ENCODE data around the gene PSD2.

DNA sequence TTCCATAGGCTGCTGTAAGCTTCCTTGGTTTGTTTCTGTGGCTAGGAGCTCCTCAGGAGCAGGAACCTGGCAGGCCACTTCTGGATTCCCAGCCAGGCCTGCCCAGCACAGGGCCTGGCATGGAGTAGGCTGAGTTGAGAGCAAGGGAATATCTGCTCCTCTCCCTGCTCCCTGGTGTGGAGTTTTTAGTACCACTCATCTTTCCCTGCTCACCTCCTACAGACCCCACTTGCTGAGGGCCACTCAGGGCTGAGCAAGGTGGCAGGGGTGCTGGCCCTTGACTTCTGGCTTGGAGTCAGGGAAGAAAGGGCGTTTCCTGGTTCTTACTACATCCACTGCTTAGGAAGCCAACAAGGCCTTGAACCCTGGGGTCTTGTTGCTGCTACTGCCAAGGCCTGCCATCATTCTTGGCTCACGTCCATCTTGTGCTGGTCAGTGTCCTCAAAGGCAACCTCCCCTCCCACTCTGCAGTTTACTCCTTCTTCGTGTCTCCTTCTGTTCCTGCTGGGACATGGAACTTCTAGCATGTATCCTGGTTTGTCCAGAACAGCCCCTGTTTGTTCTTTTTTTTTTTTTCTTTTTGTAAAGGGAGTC, 54.9 kb downstream of the PSD2 start:
- TF ChIP-seq CTCF (IDR thresholded peaks at IDR 0.05) (no peak), POLR2AphosphoS5 (IDR thresholded peaks at IDR 0.05) (no peak)
